Activated naive CD8-positive, alpha-beta T cell (primary cell): Measurements from ENCODE around the gene CABP1.

Experiments
- H3K27ac Mint-ChIP-seq: one replicate; pipeline ENCODE4 v1.8.0; 2021; ENCODE audit warnings: mixed read lengths
- H3K27me3 Mint-ChIP-seq: one replicate; pipeline ENCODE4 v1.8.0; 2021; ENCODE audit warnings: mixed read lengths
- H3K36me3 Mint-ChIP-seq: one replicate; pipeline ENCODE4 v1.8.0; 2021; ENCODE audit warnings: mixed read lengths
- H3K4me1 Mint-ChIP-seq: one replicate; pipeline ENCODE4 v1.8.0; 2021; ENCODE audit warnings: low read depth, mixed read lengths
- H3K4me3 Mint-ChIP-seq: one replicate; pipeline ENCODE4 v1.8.0; 2021; ENCODE audit warnings: mild to moderate bottlenecking, mixed read lengths
- H3K9me3 Mint-ChIP-seq: one replicate; pipeline ENCODE4 v1.8.0; 2021; ENCODE audit warnings: low read depth, mixed read lengths

Gene CABP1

DNA sequence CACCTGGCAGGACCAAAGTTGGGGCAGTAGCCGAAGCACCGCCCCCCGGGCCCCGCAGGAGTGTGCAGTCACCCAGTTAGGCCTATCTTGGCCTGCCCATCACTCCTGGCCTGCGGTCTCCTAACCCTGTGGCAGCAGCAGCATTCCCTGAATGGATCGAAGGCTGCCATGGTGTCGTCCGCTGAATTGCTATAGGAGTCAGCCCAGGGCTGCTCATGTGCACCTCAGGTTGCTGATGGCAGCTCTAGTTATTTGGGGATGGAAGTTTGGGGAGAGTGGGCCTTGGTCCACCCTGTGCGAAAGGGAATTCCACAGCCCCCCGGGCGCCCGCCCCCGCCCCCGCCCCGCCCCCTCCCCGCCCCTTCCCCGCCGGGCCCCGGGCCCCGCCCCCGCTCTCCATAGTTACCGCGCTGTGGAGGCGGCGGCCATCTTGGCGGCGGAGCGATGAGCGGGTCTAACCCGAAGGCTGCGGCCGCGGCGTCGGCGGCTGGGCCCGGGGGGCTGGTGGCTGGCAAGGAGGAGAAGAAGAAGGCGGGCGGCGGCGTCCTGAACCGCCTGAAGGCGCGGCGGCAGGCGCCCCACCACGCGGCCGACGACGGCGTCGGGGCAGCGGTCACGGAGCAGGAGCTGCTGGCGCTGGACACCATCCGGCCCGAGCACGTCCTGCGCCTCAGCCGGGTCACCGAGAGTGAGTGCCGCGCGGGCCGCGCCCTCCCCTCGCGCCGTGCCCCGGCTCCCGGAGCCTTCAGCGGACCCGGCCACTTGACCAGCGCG, 69.8 kb downstream of the CABP1 start, which contains the start of gene UNC119B:
Gene UNC119B (plus strand): TSS at position 428 of the 774 bp plus-strand sequence. CDS start 17 bp downstream, at position 445.
- H3K36me3 Mint-ChIP-seq, result no peaks in the 10 kb centered on the region
- H3K9me3 Mint-ChIP-seq, result no peaks in the 10 kb centered on the region
- H3K27me3 Mint-ChIP-seq, result no peaks in the 10 kb centered on the region
- peak within 1 kb of the TSS; percentile 92 for H3K4me3 Mint-ChIP-seq
- peak within 1 kb of the TSS; percentile 88 for H3K27ac Mint-ChIP-seq
- peaks cover 33% of the 10 kb centered on the region for H3K4me1 Mint-ChIP-seq

DNA sequence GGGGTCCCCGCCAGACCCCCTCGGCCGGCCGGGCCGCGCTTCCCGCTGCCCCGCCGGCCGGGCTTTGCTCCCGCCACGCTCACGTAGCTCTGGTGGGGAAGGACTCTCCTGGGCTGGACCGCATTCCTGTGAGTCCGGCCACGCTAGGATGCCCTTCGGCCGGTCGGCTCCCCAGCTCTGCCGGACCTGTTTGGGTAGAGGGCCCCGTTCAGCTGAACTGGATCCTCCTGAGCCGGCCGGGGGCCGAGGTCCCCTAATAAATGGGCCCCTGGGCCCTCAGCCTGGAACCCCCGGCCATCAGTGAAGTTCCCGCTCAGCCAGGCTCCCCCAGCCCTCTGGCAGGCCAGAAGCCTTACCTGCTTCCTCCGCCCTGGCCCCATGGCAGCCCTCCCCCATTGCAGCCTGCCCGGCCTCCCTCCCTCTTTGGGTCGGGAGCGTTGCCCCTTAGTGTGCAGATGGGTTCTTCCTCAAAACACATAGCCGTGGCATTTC, 70.4 kb downstream of the CABP1 start:
- peak overlapping the region; percentile 92 for H3K4me3 Mint-ChIP-seq
- no peaks in the 10 kb centered on the region for H3K36me3 Mint-ChIP-seq
- no peaks in the 10 kb centered on the region for H3K9me3 Mint-ChIP-seq
- peak overlapping the region; percentile 88 for H3K27ac Mint-ChIP-seq
- H3K27me3 Mint-ChIP-seq, result no peaks in the 10 kb centered on the region
- peaks cover 33% of the 10 kb centered on the region for H3K4me1 Mint-ChIP-seq

DNA sequence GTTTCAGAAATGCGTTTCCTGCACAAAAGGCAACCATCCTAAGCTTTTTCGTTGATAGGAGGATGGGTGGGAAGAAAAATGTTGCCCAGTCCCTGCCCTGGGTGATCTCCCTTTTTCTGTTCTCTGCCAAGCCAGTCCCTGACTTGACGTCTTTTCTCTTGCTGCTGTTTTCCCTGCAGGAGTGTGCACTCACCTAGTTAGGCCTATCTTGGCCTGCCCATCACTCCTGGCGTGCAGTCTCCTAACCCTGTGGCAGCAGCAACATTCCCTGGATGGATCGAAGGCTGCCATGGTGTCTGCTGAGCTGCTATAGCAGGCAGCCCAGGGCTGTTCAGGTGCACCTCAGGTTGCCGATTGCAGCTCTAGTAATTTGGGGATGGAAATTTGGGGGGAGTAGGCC, 71.0 kb downstream of the CABP1 start:
- no peaks in the 10 kb centered on the region for H3K27me3 Mint-ChIP-seq
- peaks cover 2% of the 10 kb centered on the region for H3K36me3 Mint-ChIP-seq
- H3K9me3 Mint-ChIP-seq, result no peaks in the 10 kb centered on the region
- H3K27ac Mint-ChIP-seq, result peak overlapping the region; percentile 88
- H3K4me3 Mint-ChIP-seq, result peak overlapping the region; percentile 92
- peaks cover 33% of the 10 kb centered on the region for H3K4me1 Mint-ChIP-seq

DNA sequence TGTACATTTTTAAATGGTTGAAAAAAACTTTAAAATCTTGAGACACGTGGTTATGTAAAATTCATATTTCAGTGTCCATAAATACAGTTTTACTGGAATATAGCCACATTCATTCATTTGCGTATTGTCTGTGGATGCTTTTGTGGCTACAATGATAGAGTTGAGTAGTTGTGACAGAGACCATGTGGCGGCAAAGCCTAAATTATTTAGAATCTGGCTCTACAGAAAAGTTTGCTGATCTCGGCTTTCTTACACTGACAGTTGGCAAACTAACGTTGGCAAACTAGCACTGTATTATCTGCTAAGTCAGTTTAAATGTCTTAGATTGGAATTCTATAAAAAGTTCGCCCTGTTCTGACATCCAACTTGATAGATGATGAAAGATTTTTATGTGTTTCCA, 72.2 kb downstream of the CABP1 start:
- H3K36me3 Mint-ChIP-seq, result peaks cover 5% of the 10 kb centered on the region
- no peaks in the 10 kb centered on the region for H3K27me3 Mint-ChIP-seq
- peaks cover 33% of the 10 kb centered on the region for H3K4me1 Mint-ChIP-seq
- H3K4me3 Mint-ChIP-seq, result no peak overlapping the region
- H3K27ac Mint-ChIP-seq, result no peak overlapping the region
- no peaks in the 10 kb centered on the region for H3K9me3 Mint-ChIP-seq

DNA sequence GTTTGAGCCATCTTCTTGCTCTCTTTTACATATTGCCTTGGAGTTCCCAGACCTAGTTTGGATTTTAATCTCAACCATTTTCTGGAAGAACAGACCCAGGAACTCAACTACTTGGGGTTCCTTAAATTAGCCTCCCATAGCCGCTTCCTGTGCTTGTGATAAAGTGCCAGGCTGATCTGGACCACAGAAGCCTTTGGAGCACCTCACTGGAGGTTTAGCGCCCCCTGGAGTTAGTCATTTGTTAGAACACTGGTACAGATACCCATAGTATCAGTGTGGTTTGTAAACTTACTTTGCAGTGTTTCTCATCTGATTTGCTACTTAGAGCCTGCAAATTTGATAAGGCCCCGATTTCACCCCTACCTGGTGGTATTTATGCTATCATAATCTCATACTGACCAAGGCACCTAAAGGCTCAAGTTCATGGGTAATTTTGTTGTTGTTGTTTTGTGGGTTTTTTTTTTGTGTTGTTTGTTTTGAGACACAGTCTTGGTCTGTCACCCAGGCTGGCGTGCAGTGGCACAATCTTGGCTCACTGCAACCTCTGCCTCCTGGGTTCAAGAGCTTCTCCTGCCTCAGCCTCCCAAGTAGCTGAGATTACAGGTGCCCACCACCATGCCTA, 73.5 kb downstream of the CABP1 start:
- H3K4me3 Mint-ChIP-seq, result no peak overlapping the region
- H3K27ac Mint-ChIP-seq, result no peak overlapping the region

More for the DNA sequence above, 73.5 kb downstream of the CABP1 start:
- H3K36me3 Mint-ChIP-seq, result peaks cover 9% of the 10 kb centered on the region
- no peaks in the 10 kb centered on the region for H3K27me3 Mint-ChIP-seq
- H3K4me1 Mint-ChIP-seq, result peaks cover 37% of the 10 kb centered on the region
- no peaks in the 10 kb centered on the region for H3K9me3 Mint-ChIP-seq
